B cell (primary cell): Measurements from ENCODE around the gene NFKBIZ.

ENCODE experiments used
- EZH2 ChIP-seq: IDR thresholded peaks from 2 replicates; pipeline ENCODE4 v1.6.1; 2012; ENCODE audit warnings: borderline replicate concordance, low read depth, mild to moderate bottlenecking, moderate library complexity, low read length; ENCODE audit not compliant: insufficient read depth, poor library complexity, severe bottlenecking
- TF ChIP-seq, protein P1 (sequence below): fragments of 200-600 bp; IDR thresholded peaks from one replicate; pipeline ENCODE4 v1.8.0; 2022; ENCODE audit warnings: antibody characterized with exemption, mild to moderate bottlenecking

DNA sequence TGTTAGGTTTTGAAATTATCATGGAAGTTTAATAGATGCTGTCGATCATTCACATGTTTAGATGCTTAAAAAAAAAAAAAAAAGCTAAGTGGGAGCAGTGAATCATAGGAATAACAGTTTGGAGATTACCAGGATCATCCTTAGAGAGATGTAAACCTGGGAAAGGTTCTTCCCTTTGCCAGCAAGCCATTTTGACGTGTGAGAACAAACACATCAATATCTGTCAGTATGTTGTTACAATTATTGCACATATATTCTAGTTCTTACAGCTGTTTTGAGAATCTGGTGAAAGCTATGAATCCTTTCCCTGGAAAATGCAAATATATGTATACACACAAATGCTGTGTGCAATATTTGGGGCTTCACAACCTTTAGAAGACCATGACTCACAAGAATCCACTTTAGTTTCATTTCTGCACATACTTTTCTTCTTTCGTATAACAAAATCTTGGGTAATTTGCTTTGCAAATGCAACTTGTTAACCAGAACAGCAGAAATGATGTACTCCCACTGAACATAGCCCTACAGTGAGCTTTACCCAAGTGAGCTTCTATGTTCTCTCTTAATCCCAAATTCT lies 12.0 kb downstream of the NFKBIZ start:
- TF ChIP-seq, protein P1, sequence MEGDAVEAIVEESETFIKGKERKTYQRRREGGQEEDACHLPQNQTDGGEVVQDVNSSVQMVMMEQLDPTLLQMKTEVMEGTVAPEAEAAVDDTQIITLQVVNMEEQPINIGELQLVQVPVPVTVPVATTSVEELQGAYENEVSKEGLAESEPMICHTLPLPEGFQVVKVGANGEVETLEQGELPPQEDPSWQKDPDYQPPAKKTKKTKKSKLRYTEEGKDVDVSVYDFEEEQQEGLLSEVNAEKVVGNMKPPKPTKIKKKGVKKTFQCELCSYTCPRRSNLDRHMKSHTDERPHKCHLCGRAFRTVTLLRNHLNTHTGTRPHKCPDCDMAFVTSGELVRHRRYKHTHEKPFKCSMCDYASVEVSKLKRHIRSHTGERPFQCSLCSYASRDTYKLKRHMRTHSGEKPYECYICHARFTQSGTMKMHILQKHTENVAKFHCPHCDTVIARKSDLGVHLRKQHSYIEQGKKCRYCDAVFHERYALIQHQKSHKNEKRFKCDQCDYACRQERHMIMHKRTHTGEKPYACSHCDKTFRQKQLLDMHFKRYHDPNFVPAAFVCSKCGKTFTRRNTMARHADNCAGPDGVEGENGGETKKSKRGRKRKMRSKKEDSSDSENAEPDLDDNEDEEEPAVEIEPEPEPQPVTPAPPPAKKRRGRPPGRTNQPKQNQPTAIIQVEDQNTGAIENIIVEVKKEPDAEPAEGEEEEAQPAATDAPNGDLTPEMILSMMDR: no peak
- no peak for TF ChIP-seq EZH2
